Measurements from ENCODE around the gene PEX14. TPM values are rescaled to one million over a fixed set of nuclear protein-coding genes. Genes with fewer than 3 reads are reported as not detected.

Gene PEX14
- polyA plus RNA-seq, 1 donor (not counting 4 experiments of a cell fraction or from before 2014, with no cell fraction given) = 8.4 TPM

DNA sequence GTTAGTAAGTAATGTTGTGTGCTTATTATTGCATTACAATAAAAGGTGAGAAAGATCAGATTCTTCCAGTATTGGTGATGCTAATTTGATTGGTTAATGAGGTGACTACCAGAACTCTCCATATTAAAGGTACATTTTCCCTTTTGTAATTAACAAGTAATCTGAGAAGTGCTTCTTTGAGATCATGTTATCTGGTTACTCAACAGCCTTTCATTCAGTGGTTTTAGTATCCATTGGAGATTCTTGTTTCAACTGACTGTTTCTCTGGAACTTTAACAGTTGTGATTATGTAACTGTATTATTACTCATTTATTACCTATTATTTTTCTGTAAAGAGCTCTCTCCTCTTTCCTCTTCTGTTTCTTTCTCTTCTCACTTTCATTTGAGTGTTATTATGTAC lies 86.7 kb downstream of the PEX14 start:
- Histone ChIP-seq H3K79me2 (ENCODE audit: control insufficient read depth, insufficient read depth, low read length) (peaks cover 3% of the 10 kb centered on the region), H3K4me3 (ENCODE audit: control insufficient read depth in 2 of 3, extremely low read depth in 1 of 3, insufficient read depth in 2 of 3, low read depth in 1 of 3, low read length in 3 of 3) (no peak overlapping the region), H3K9me3 (ENCODE audit: control insufficient read depth, low read depth, low read length) (no peaks in the 10 kb centered on the region), H4K20me1 (ENCODE audit: control insufficient read depth, extremely low read depth, insufficient read depth, low read length) (no peaks in the 10 kb centered on the region), H3K27me3 (ENCODE audit: control insufficient read depth, extremely low read depth, insufficient read depth, low read length) (no peaks in the 10 kb centered on the region), H2AFZ (ENCODE audit: control insufficient read depth, low read length) (no peak overlapping the region), H3K27ac (ENCODE audit: control insufficient read depth, insufficient read depth, low read length) (peak overlapping the region; percentile 25), H3K36me3 (ENCODE audit: control insufficient read depth in 2 of 2, extremely low read depth in 1 of 2, insufficient read depth in 2 of 2, low read length in 2 of 2) (peaks cover 0 to 4% of the 10 kb centered on the region in 2 experiments), H3K4me2 (ENCODE audit: control insufficient read depth, extremely low read depth, insufficient read depth, low read depth, low read length) (peak overlapping the region; percentile 3), H3K4me1 (ENCODE audit: control insufficient read depth, extremely low read depth, insufficient read depth, low read length) (peaks cover 9% of the 10 kb centered on the region), H3K9me1 (ENCODE audit: control insufficient read depth, extremely low read depth, insufficient read depth, low read length) (no peaks in the 10 kb centered on the region), H3K9ac (ENCODE audit: control insufficient read depth, extremely low read depth, insufficient read depth, low read length) (no peak overlapping the region)
- TF ChIP-seq EZH2 (IDR thresholded peaks at IDR 0.05; ENCODE audit: low read length) = no peak
- TF ChIP-seq, protein P1, sequence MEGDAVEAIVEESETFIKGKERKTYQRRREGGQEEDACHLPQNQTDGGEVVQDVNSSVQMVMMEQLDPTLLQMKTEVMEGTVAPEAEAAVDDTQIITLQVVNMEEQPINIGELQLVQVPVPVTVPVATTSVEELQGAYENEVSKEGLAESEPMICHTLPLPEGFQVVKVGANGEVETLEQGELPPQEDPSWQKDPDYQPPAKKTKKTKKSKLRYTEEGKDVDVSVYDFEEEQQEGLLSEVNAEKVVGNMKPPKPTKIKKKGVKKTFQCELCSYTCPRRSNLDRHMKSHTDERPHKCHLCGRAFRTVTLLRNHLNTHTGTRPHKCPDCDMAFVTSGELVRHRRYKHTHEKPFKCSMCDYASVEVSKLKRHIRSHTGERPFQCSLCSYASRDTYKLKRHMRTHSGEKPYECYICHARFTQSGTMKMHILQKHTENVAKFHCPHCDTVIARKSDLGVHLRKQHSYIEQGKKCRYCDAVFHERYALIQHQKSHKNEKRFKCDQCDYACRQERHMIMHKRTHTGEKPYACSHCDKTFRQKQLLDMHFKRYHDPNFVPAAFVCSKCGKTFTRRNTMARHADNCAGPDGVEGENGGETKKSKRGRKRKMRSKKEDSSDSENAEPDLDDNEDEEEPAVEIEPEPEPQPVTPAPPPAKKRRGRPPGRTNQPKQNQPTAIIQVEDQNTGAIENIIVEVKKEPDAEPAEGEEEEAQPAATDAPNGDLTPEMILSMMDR (optimal IDR thresholded peaks at IDR 0.05 in 1 of 3, IDR thresholded peaks at IDR 0.05 in 1 of 3, conservative IDR thresholded peaks at IDR 0.05 in 1 of 3; ENCODE audit: extremely low read depth in 1 of 3, insufficient read depth in 2 of 3, low read length in 3 of 3) = no peak
- dilution Hi-C loops (cut with MboI; ENCODE audit: extremely low pct_ligation_motif_present, low sequenced_read_pairs) = no loop called here
- FAIRE-seq (peak; percentile 20), DNase-seq (ENCODE audit: low read depth, low spot score) (no peak)

DNA sequence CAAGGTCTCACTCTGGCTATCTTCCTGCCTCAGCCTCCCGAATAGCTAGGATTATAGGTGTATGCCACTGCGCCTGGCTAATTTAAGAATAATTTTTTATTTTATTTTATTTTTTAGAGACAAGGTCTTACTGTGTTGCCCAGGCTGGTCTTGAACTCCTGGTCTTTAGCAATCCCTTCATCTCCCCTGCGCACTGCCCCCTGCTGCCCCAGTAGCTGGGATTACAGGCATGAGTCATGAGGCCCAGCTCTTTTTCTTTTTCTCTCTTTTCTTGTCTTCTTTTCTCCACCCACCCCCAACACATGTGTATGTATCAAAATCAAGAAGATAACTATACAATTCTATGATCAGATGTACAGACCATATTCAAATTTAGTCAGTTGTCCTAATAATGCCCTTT lies 87.2 kb downstream of the PEX14 start:
- no peaks in the 10 kb centered on the region for H3K9me1 ChIP-seq (ENCODE audit: control insufficient read depth, extremely low read depth, insufficient read depth, low read length)
- DNase-seq (ENCODE audit: low read depth, low spot score) = no peak
- H3K9me3 ChIP-seq (ENCODE audit: control insufficient read depth, low read depth, low read length) = no peaks in the 10 kb centered on the region
- H3K4me3 ChIP-seq (ENCODE audit: control insufficient read depth in 2 of 3, extremely low read depth in 1 of 3, insufficient read depth in 2 of 3, low read depth in 1 of 3, low read length in 3 of 3) = no peak overlapping the region
- TF ChIP-seq EZH2 (IDR thresholded peaks at IDR 0.05; ENCODE audit: low read length) = no peak
- TF ChIP-seq, protein P1 (optimal IDR thresholded peaks at IDR 0.05 in 1 of 3, IDR thresholded peaks at IDR 0.05 in 1 of 3, conservative IDR thresholded peaks at IDR 0.05 in 1 of 3; ENCODE audit: extremely low read depth in 1 of 3, insufficient read depth in 2 of 3, low read length in 3 of 3) = peak; percentile 30 to 43 (median 37)
- H3K4me1 ChIP-seq (ENCODE audit: control insufficient read depth, extremely low read depth, insufficient read depth, low read length) = peaks cover 9% of the 10 kb centered on the region
- H3K27ac ChIP-seq (ENCODE audit: control insufficient read depth, insufficient read depth, low read length) = peak overlapping the region; percentile 25
- H3K9ac ChIP-seq (ENCODE audit: control insufficient read depth, extremely low read depth, insufficient read depth, low read length) = no peak overlapping the region
- H2AFZ ChIP-seq (ENCODE audit: control insufficient read depth, low read length) = no peak overlapping the region
- H3K79me2 ChIP-seq (ENCODE audit: control insufficient read depth, insufficient read depth, low read length) = peaks cover 3% of the 10 kb centered on the region
- dilution Hi-C loops (cut with MboI; ENCODE audit: extremely low pct_ligation_motif_present, low sequenced_read_pairs) = no loop called here
- no peak for FAIRE-seq
- H4K20me1 ChIP-seq (ENCODE audit: control insufficient read depth, extremely low read depth, insufficient read depth, low read length) = no peaks in the 10 kb centered on the region
- peaks cover 0 to 4% of the 10 kb centered on the region in 2 experiments for H3K36me3 ChIP-seq (ENCODE audit: control insufficient read depth in 2 of 2, extremely low read depth in 1 of 2, insufficient read depth in 2 of 2, low read length in 2 of 2)
- H3K27me3 ChIP-seq (ENCODE audit: control insufficient read depth, extremely low read depth, insufficient read depth, low read length) = no peaks in the 10 kb centered on the region
- peak overlapping the region; percentile 3 for H3K4me2 ChIP-seq (ENCODE audit: control insufficient read depth, extremely low read depth, insufficient read depth, low read depth, low read length)

Measured in keratinocyte (primary cell).